Osteocyte (in vitro differentiated cells): ENCODE measurements around the gene KAT6B. TPM values are rescaled to one million over a fixed set of nuclear protein-coding genes. Genes with fewer than 3 reads are reported as not detected.
"Not testable (repeated sequence)": the region's sequence is repeated elsewhere in the genome, so short reads cannot be mapped to it uniquely, and the experiment has no call there.

Experiments
- DNase-seq: peaks from one replicate; pipeline ENCODE4 v3.0.0; 2021; ENCODE audit warnings: mixed read lengths; ENCODE audit not compliant: unreplicated experiment; ENCODE audit errors: extremely low spot score
- H3K27ac Mint-ChIP-seq: one replicate; pipeline ENCODE4 v1.8.0; 2021; ENCODE audit warnings: mild to moderate bottlenecking, mixed read lengths; ENCODE audit not compliant: unreplicated experiment
- H3K27me3 Mint-ChIP-seq: one replicate; pipeline ENCODE4 v1.8.0; 2021; ENCODE audit warnings: mixed read lengths; ENCODE audit not compliant: unreplicated experiment
- H3K36me3 Mint-ChIP-seq: one replicate; pipeline ENCODE4 v1.8.0; 2021; ENCODE audit warnings: mixed read lengths; ENCODE audit not compliant: unreplicated experiment
- H3K4me1 Mint-ChIP-seq: one replicate; pipeline ENCODE4 v1.8.0; 2021; ENCODE audit warnings: mixed read lengths; ENCODE audit not compliant: unreplicated experiment
- H3K4me3 Mint-ChIP-seq: one replicate; pipeline ENCODE4 v1.8.0; 2021; ENCODE audit warnings: mild to moderate bottlenecking, moderate library complexity, mixed read lengths; ENCODE audit not compliant: unreplicated experiment
- H3K9me3 Mint-ChIP-seq: one replicate; pipeline ENCODE4 v1.8.0; 2021; ENCODE audit warnings: mixed read lengths; ENCODE audit not compliant: unreplicated experiment
- CTCF ChIP-seq: fragments of 200-600 bp; sonication (generic); IDR thresholded peaks from 2 replicates; pipeline ENCODE4 v1.5.0; 2021; ENCODE audit warnings: antibody characterized with exemption, mild to moderate bottlenecking, moderate library complexity
- total RNA-seq: library from RNA; stranded (reverse); gene quantifications from 2 replicates; pipeline ENCODE4 v1.2.1, GENCODE V29; 2021

Gene KAT6B
- total RNA-seq, 1 donor from 2014 or later = 28.2 TPM

- Mint-ChIP-seq H3K4me1 (peaks cover 4% of the 10 kb centered on the region), H3K9me3 (no peaks in the 10 kb centered on the region), H3K27me3 (peaks cover 9% of the 10 kb centered on the region), H3K27ac (no peak overlapping the region), H3K36me3 (no peaks in the 10 kb centered on the region), H3K4me3 (no peak overlapping the region)
- TF ChIP-seq CTCF = no peak
- DNase-seq = no peak
Measured at GRCh38 chr10:75051308-75051707, 224.9 kb downstream of the KAT6B start.

- not testable (repeated sequence) for H3K4me1 Mint-ChIP-seq, H3K27me3 Mint-ChIP-seq, DNase-seq, H3K4me3 Mint-ChIP-seq, H3K9me3 Mint-ChIP-seq, H3K36me3 Mint-ChIP-seq, H3K27ac Mint-ChIP-seq
Measured at GRCh38 chr10:75055896-75056406, 229.6 kb downstream of the KAT6B start.

- no peak for DNase-seq
- Mint-ChIP-seq H3K36me3 (no peaks in the 10 kb centered on the region), H3K4me1 (no peaks in the 10 kb centered on the region), H3K9me3 (no peaks in the 10 kb centered on the region), H3K27ac (no peak overlapping the region), H3K4me3 (no peak overlapping the region), H3K27me3 (peaks cover 5% of the 10 kb centered on the region)
- no peak for TF ChIP-seq CTCF
Measured at GRCh38 chr10:75057680-75058079, 231.3 kb downstream of the KAT6B start.

DNA sequence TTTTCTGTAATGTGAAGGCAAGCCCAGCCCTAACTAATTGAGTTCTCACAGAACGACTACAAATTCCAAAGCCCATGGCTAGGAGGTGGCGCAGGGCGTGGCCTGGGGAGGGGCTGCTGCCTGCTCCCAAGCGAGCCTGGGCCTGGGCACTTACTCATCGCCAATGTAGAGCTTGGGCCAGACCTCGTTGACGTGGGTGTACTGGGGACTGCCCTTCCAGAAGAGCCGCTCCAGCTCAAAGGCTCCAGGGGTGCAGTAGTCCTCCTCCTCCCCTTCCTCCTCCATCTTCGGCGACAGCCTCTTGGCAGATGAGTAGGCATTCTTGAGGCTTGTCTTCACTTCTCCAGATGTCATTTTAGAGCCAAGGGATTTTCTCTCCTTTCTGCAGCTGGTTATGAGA lies 231.8 kb downstream of the KAT6B start:
- Mint-ChIP-seq H3K27me3 (peaks cover 4% of the 10 kb centered on the region), H3K4me1 (no peaks in the 10 kb centered on the region), H3K27ac (no peak overlapping the region), H3K9me3 (no peaks in the 10 kb centered on the region), H3K36me3 (no peaks in the 10 kb centered on the region), H3K4me3 (no peak overlapping the region)
- TF ChIP-seq CTCF = no peak
- no peak for DNase-seq

DNA sequence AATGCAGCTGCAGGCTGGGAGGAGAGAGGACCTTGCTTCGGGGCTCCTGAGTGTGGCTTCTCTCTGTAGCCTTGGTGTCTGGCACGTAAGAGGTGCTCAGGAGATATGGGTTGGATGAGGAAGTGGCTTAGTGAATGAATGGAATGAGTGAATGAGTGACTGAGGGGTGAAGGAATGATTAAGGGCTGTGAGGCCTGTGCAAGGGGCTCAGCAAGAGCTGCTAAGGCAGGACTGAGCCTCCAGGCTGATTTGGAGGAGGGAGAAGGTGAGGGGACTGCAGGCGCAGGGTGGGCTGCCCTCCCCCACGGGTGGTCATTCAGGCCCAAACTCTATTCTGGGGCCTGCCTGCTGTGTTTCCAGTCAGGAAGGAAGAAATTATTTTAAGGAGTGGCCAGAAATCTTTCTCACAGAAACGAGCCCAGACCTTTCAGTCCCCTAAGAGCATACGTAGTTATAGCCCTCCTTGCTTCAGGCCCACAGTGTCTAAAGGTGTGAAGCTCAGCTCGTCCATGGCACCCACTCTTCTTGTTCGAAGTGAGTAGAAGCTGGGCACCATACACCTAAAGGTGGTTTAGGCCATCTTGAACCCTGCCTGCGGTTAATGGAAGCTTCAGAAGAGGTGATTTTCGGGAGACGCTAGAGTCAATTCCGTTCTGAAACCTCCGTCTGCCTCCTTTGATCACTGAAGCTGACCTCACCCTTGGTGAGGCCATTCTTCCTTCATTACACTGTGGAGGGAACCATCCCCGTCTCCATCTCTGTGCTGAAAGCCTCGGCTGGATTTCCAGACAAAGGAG lies 235.5 kb downstream of the KAT6B start:
- H3K36me3 Mint-ChIP-seq = no peaks in the 10 kb centered on the region
- H3K27ac Mint-ChIP-seq = no peak overlapping the region
- peaks cover 3% of the 10 kb centered on the region for H3K4me1 Mint-ChIP-seq
- no peak for TF ChIP-seq CTCF
- no peak overlapping the region for H3K4me3 Mint-ChIP-seq
- H3K9me3 Mint-ChIP-seq = no peaks in the 10 kb centered on the region
- DNase-seq = no peak
- no peaks in the 10 kb centered on the region for H3K27me3 Mint-ChIP-seq
